HEK293 (cell line): ENCODE results near the gene PNN.

ENCODE experiments used
- CTCF ChIA-PET: fragments of 350-600 bp; formaldehyde crosslinking; extraction: SDS; loops from one replicate; lab custom pipeline; 2021; ENCODE audit warnings: antibody characterized with exemption; lab: Yijun Ruan, JAX
- POLR2A ChIA-PET: fragments of 300-600 bp; formaldehyde crosslinking; extraction: SDS; loops from one replicate; lab custom pipeline; 2020; ENCODE audit warnings: antibody characterized with exemption, inconsistent platforms; lab: Yijun Ruan, JAX
- H3K27ac ChIP-seq: fragments of 200-500 bp; sonication (Bioruptor generic); 2 replicates; pipeline ENCODE4 v1.5.1; 2014; ENCODE audit warnings: low read depth, low read length, control low read depth, inconsistent platforms; ENCODE audit errors: extremely low read depth
- H3K36me3 ChIP-seq, 2 experiments: fragments of 200-500 bp in 1 of 2; sonication (Bioruptor generic) in 1 of 2; 1 replicate in 1 of 2; 2 replicates in 1 of 2; pipeline ENCODE4 v1.5.1; 2014 to 2017; ENCODE audit warnings: inconsistent platforms in 2 of 2, low read length in 2 of 2; ENCODE audit not compliant: control insufficient read depth in 2 of 2, insufficient read depth in 1 of 2
- H3K4me1 ChIP-seq: fragments of 200-500 bp; sonication (Bioruptor generic); 2 replicates; pipeline ENCODE4 v1.5.1; 2014; ENCODE audit warnings: mild to moderate bottlenecking, low read length, inconsistent platforms; ENCODE audit not compliant: control insufficient read depth, insufficient read depth
- H3K4me3 ChIP-seq: 2 replicates; pipeline ENCODE4 v1.5.1; 2011; ENCODE audit warnings: low read depth, mild to moderate bottlenecking, control low read depth, low read length, moderate library complexity
- H3K9me3 ChIP-seq: fragments of 200-500 bp; sonication (Bioruptor generic); 2 replicates; pipeline ENCODE4 v1.5.1; 2014; ENCODE audit warnings: low read depth, low read length, inconsistent platforms; ENCODE audit not compliant: control insufficient read depth, insufficient read depth
- HOXD13 ChIP-seq: sonication (generic); formaldehyde crosslinking; IDR thresholded peaks from 2 replicates; pipeline ENCODE4 v1.8.0; 2022; ENCODE audit warnings: missing genetic modification reagents, borderline replicate concordance
- KLF10 ChIP-seq: fragments of 450-650 bp; IDR thresholded peaks from 2 replicates; pipeline ENCODE4 v1.5.1; 2018; ENCODE audit warnings: missing biosample characterization, mild to moderate bottlenecking, missing genetic modification characterization
- KLF7 ChIP-seq: fragments of 450-650 bp; formaldehyde crosslinking; IDR thresholded peaks from 2 replicates; pipeline ENCODE4 v1.5.1; 2016; ENCODE audit warnings: missing biosample characterization, missing genetic modification characterization, borderline replicate concordance
- PRDM1 ChIP-seq: fragments of 450-650 bp; formaldehyde crosslinking; IDR thresholded peaks from 2 replicates; pipeline ENCODE4; 2016; ENCODE audit warnings: missing biosample characterization, missing genetic modification characterization
- WT1 ChIP-seq: fragments of 450-650 bp; formaldehyde crosslinking; IDR thresholded peaks from 2 replicates; pipeline ENCODE4 v1.5.1; 2016; ENCODE audit warnings: missing biosample characterization, missing genetic modification characterization
- ZFP37 ChIP-seq: fragments of 450-650 bp; formaldehyde crosslinking; IDR thresholded peaks from 2 replicates; pipeline ENCODE4 v1.5.1; 2016; ENCODE audit warnings: missing biosample characterization, missing genetic modification characterization
- ZNF138 ChIP-seq: fragments of 450-650 bp; formaldehyde crosslinking; IDR thresholded peaks from 2 replicates; pipeline ENCODE4 v1.5.1; 2016; ENCODE audit warnings: missing biosample characterization, missing genetic modification characterization, borderline replicate concordance
- ZNF24 ChIP-seq: fragments of 450-650 bp; formaldehyde crosslinking; IDR thresholded peaks from 2 replicates; pipeline ENCODE4 v1.5.1; 2016; ENCODE audit warnings: missing biosample characterization, missing genetic modification characterization
- ZNF324 ChIP-seq: fragments of 450-650 bp; formaldehyde crosslinking; IDR thresholded peaks from 2 replicates; pipeline ENCODE4 v1.5.1; 2016; ENCODE audit warnings: missing biosample characterization, missing genetic modification characterization
- ZNF335 ChIP-seq: fragments of 450-650 bp; formaldehyde crosslinking; conservative IDR thresholded peaks from 2 replicates; pipeline ENCODE4 v1.5.1; 2016; ENCODE audit warnings: missing biosample characterization, missing genetic modification characterization
- ZNF423 ChIP-seq: fragments of 450-650 bp; formaldehyde crosslinking; IDR thresholded peaks from 2 replicates; pipeline ENCODE4 v1.5.1; 2016; ENCODE audit warnings: missing biosample characterization, missing genetic modification characterization
- ZNF426 ChIP-seq: fragments of 450-650 bp; formaldehyde crosslinking; IDR thresholded peaks from 2 replicates; pipeline ENCODE4 v1.5.1; 2017; ENCODE audit warnings: missing biosample characterization, missing genetic modification characterization, mild to moderate bottlenecking, inconsistent platforms, moderate library complexity
- ZNF473 ChIP-seq: fragments of 450-650 bp; formaldehyde crosslinking; IDR thresholded peaks from 2 replicates; pipeline ENCODE4 v1.5.1; 2017; ENCODE audit warnings: missing biosample characterization, missing genetic modification characterization
- ZNF48 ChIP-seq: fragments of 450-650 bp; formaldehyde crosslinking; IDR thresholded peaks from 2 replicates; pipeline ENCODE4 v1.5.1; 2016; ENCODE audit warnings: missing biosample characterization, missing genetic modification characterization
- ZNF510 ChIP-seq: fragments of 450-650 bp; formaldehyde crosslinking; IDR thresholded peaks from 2 replicates; pipeline ENCODE4 v1.5.1; 2018; ENCODE audit warnings: mild to moderate bottlenecking, missing genetic modification characterization, missing biosample characterization; ENCODE audit not compliant: insufficient replicate concordance
- ZNF514 ChIP-seq: fragments of 450-650 bp; formaldehyde crosslinking; IDR thresholded peaks from 2 replicates; pipeline ENCODE4 v1.5.1; 2016; ENCODE audit warnings: missing biosample characterization, missing genetic modification characterization
- ZNF521 ChIP-seq: fragments of 450-650 bp; formaldehyde crosslinking; IDR thresholded peaks from 2 replicates; pipeline ENCODE4 v1.5.1; 2017; ENCODE audit warnings: missing biosample characterization, mild to moderate bottlenecking, missing genetic modification characterization
- ZNF585B ChIP-seq: fragments of 450-650 bp; formaldehyde crosslinking; IDR thresholded peaks from 2 replicates; pipeline ENCODE4 v1.5.1; 2016; ENCODE audit warnings: missing biosample characterization, missing genetic modification characterization
- TF ChIP-seq, protein P1 (sequence below): fragments of 450-650 bp; formaldehyde crosslinking; IDR thresholded peaks from 2 replicates; pipeline ENCODE4 v1.5.1; 2016; ENCODE audit warnings: missing biosample characterization, missing genetic modification characterization
- TF ChIP-seq, protein P2 (sequence below): fragments of 450-650 bp; formaldehyde crosslinking; IDR thresholded peaks from 2 replicates; pipeline ENCODE4 v1.5.1; 2017; ENCODE audit warnings: missing biosample characterization, missing genetic modification characterization
- TF ChIP-seq, protein P3 (sequence below): fragments of 450-650 bp; formaldehyde crosslinking; IDR thresholded peaks from 2 replicates; pipeline ENCODE4 v1.5.1; 2016; ENCODE audit warnings: missing biosample characterization, missing genetic modification characterization
- TF ChIP-seq, protein P4 (sequence below): fragments of 450-650 bp; formaldehyde crosslinking; IDR thresholded peaks from 2 replicates; pipeline ENCODE4 v1.5.1; 2016; ENCODE audit warnings: missing biosample characterization, missing genetic modification characterization, borderline replicate concordance
- TF ChIP-seq, protein P5 (sequence below): fragments of 450-650 bp; formaldehyde crosslinking; IDR thresholded peaks from 2 replicates; pipeline ENCODE4 v1.5.1; 2016; ENCODE audit warnings: missing biosample characterization, missing genetic modification characterization

PNN gene

DNA sequence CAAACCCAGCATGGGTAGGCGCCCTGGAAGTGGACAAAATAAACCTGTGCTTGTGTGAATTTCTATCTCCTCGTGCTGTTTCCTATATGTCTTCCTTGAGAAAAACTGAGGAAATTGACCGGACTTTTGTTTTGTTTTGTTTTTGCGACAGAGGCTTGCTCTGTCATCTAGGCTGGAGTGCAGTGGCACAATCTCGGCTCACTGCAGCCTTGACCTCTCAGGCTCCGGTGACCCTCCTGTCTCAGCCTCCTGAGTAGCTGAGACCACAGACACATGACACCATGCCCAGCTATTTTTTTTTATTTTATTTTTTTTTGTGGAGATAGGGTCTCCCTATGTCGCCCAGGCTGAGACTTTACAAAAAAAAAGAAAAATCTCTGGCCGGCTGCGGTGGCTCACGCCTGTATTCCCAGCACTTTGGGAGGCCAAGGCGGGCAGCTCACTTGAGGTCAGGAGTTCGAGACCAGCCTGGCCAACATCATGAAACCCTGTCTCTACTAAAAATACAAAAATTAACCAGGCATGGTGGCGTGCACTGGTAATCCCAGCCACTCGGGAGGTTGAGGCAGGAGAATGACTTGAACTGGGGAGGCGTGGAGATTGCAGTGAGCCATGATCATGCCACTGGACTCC lies 36.2 kb downstream of the PNN start:
- no peaks in the 10 kb centered on the region for H3K36me3 ChIP-seq
- no peak for TF ChIP-seq HOXD13 (CRISPR knock-in tag)
- TF ChIP-seq ZFP37 (tag by site-specific recombination): no peak
- no peak for TF ChIP-seq KLF7 (tag by site-specific recombination)
- no peak for TF ChIP-seq ZNF24 (tag by site-specific recombination)
- no peak for TF ChIP-seq ZNF426 (tag by site-specific recombination)
- no peak for TF ChIP-seq ZNF521 (tag by site-specific recombination)
- TF ChIP-seq ZNF473 (tag by site-specific recombination): no peak
- TF ChIP-seq ZNF48 (tag by site-specific recombination): no peak
- TF ChIP-seq ZNF335 (tag by site-specific recombination): no peak
- TF ChIP-seq ZNF324 (tag by site-specific recombination): no peak
- no peak for TF ChIP-seq ZNF423
- TF ChIP-seq KLF10 (tag by site-specific recombination): no peak
- TF ChIP-seq, protein P1, sequence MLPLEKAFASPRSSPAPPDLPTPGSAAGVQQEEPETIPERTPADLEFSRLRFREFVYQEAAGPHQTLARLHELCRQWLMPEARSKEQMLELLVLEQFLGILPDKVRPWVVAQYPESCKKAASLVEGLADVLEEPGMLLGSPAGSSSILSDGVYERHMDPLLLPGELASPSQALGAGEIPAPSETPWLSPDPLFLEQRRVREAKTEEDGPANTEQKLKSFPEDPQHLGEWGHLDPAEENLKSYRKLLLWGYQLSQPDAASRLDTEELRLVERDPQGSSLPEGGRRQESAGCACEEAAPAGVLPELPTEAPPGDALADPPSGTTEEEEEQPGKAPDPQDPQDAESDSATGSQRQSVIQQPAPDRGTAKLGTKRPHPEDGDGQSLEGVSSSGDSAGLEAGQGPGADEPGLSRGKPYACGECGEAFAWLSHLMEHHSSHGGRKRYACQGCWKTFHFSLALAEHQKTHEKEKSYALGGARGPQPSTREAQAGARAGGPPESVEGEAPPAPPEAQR: no peak
- TF ChIP-seq, all 188 proteins: peak for 0
- Histone ChIP-seq H3K27ac (no peak overlapping the region), H3K4me3 (no peak overlapping the region), H3K9me3 (no peaks in the 10 kb centered on the region), H3K4me1 (no peaks in the 10 kb centered on the region)
- ChIA-PET CTCF (no interaction called here), POLR2A (no interaction called here)

DNA sequence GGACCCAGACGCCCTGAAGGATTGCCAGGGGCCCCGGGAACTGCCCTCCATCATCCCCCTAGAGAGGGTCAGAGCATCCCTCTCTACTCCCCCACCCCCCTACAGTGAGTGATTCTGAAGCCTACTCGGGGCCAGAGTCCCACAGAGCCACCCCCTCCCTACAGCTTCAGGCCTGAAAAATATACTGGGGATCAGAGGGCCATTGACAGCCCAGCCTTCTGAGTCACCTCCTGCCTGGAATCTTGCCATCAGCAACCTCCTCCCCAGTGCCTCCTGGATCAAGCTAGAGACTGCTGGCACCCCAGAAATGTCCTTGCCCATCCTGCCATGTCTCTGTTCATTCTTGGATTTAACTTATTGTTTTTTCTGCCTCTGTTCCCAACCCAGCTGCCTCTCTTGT lies 37.0 kb downstream of the PNN start:
- H3K27ac ChIP-seq: no peak overlapping the region
- H3K36me3 ChIP-seq: no peaks in the 10 kb centered on the region
- H3K9me3 ChIP-seq: no peaks in the 10 kb centered on the region
- no peak overlapping the region for H3K4me3 ChIP-seq
- H3K4me1 ChIP-seq: no peaks in the 10 kb centered on the region
- POLR2A ChIA-PET: no interaction called here
- CTCF ChIA-PET: no interaction called here
- no peak for TF ChIP-seq ZNF138 (tag by site-specific recombination)
- TF ChIP-seq PRDM1 (tag by site-specific recombination): no peak
- no peak for TF ChIP-seq ZNF324 (tag by site-specific recombination)
- no peak for TF ChIP-seq ZNF514 (tag by site-specific recombination)
- TF ChIP-seq WT1: no peak
- TF ChIP-seq ZNF510 (tag by site-specific recombination): no peak
- no peak for TF ChIP-seq ZNF585B
- TF ChIP-seq, all 188 proteins: peak for 0

DNA sequence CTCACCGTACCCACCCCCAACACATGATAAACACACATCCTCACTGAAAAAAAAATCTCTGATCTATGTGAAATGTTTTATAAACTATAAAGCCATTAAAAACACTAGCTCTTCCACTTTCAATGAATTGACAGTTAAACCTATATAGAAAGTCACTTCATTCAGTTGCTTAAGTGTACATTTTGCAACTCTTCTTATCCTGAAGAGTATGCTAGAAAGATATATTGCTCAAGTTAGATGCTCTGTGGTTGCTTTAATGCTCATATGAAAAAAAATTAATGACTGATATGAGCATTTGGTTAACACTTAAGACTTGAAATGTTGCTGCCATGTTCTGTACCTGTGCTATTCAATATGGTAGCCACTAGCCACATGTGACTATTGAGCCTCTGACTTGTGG lies 37.6 kb downstream of the PNN start:
- no peaks in the 10 kb centered on the region for H3K9me3 ChIP-seq
- H3K4me1 ChIP-seq: no peaks in the 10 kb centered on the region
- H3K27ac ChIP-seq: no peak overlapping the region
- ChIA-PET CTCF (interaction anchor here (0.5 kb wide), 1 partner anchor 28 kb away, joined by 3 read pairs; no protein-coding TSS in a partner anchor), POLR2A (no interaction called here)
- no peaks in the 10 kb centered on the region for H3K36me3 ChIP-seq
- no peak overlapping the region for H3K4me3 ChIP-seq
- TF ChIP-seq, protein P2, sequence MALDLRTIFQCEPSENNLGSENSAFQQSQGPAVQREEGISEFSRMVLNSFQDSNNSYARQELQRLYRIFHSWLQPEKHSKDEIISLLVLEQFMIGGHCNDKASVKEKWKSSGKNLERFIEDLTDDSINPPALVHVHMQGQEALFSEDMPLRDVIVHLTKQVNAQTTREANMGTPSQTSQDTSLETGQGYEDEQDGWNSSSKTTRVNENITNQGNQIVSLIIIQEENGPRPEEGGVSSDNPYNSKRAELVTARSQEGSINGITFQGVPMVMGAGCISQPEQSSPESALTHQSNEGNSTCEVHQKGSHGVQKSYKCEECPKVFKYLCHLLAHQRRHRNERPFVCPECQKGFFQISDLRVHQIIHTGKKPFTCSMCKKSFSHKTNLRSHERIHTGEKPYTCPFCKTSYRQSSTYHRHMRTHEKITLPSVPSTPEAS (tag by site-specific recombination): no peak
- TF ChIP-seq, protein P3, sequence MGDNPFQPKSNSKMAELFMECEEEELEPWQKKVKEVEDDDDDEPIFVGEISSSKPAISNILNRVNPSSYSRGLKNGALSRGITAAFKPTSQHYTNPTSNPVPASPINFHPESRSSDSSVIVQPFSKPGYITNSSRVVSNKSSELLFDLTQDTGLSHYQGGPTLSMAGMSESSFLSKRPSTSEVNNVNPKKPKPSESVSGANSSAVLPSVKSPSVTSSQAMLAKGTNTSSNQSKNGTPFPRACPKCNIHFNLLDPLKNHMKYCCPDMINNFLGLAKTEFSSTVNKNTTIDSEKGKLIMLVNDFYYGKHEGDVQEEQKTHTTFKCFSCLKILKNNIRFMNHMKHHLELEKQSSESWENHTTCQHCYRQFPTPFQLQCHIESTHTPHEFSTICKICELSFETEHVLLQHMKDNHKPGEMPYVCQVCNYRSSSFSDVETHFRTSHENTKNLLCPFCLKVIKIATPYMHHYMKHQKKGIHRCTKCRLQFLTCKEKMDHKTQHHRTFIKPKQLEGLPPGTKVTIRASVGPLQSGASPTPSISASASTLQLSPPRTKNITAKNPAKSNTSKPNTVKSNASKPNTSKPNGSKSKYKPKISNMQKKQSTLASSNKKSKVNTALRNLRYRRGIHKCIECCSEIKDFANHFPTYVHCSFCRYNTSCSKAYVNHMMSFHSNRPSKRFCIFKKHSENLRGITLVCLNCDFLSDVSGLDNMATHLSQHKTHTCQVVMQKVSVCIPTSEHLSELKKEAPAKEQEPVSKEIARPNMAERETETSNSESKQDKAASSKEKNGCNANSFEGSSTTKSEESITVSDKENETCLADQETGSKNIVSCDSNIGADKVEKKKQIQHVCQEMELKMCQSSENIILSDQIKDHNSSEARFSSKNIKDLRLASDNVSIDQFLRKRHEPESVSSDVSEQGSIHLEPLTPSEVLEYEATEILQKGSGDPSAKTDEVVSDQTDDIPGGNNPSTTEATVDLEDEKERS: no peak
- TF ChIP-seq, protein P4, sequence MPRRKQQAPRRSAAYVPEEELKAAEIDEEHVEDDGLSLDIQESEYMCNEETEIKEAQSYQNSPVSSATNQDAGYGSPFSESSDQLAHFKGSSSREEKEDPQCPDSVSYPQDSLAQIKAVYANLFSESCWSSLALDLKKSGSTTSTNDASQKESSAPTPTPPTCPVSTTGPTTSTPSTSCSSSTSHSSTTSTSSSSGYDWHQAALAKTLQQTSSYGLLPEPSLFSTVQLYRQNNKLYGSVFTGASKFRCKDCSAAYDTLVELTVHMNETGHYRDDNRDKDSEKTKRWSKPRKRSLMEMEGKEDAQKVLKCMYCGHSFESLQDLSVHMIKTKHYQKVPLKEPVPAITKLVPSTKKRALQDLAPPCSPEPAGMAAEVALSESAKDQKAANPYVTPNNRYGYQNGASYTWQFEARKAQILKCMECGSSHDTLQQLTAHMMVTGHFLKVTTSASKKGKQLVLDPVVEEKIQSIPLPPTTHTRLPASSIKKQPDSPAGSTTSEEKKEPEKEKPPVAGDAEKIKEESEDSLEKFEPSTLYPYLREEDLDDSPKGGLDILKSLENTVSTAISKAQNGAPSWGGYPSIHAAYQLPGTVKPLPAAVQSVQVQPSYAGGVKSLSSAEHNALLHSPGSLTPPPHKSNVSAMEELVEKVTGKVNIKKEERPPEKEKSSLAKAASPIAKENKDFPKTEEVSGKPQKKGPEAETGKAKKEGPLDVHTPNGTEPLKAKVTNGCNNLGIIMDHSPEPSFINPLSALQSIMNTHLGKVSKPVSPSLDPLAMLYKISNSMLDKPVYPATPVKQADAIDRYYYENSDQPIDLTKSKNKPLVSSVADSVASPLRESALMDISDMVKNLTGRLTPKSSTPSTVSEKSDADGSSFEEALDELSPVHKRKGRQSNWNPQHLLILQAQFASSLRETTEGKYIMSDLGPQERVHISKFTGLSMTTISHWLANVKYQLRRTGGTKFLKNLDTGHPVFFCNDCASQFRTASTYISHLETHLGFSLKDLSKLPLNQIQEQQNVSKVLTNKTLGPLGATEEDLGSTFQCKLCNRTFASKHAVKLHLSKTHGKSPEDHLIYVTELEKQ (tag by site-specific recombination): no peak
- TF ChIP-seq, protein P5, sequence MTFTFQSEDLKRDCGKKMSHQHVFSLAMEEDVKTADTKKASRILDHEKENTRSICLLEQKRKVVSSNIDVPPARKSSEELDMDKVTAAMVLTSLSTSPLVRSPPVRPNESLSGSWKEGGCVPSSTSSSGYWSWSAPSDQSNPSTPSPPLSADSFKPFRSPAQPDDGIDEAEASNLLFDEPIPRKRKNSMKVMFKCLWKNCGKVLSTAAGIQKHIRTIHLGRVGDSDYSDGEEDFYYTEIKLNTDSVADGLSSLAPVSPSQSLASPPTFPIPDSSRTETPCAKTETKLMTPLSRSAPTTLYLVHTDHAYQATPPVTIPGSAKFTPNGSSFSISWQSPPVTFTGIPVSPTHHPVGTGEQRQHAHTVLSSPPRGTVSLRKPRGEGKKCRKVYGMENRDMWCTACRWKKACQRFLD (tag by site-specific recombination): no peak
